NCI-H1436 (cell line): ENCODE measurements around the gene CYB561.
A peak's percentile ranks its signal among the peaks of the same experiment; 100 is the strongest.
"Not testable (repeated sequence)": the region's sequence is repeated elsewhere in the genome, so short reads cannot be mapped to it uniquely, and the experiment has no call there.

Experiments
- DNase-seq: peaks from one replicate; lab custom pipeline; 2025; lab: John Stamatoyannopoulos, UW

CYB561 gene

DNA sequence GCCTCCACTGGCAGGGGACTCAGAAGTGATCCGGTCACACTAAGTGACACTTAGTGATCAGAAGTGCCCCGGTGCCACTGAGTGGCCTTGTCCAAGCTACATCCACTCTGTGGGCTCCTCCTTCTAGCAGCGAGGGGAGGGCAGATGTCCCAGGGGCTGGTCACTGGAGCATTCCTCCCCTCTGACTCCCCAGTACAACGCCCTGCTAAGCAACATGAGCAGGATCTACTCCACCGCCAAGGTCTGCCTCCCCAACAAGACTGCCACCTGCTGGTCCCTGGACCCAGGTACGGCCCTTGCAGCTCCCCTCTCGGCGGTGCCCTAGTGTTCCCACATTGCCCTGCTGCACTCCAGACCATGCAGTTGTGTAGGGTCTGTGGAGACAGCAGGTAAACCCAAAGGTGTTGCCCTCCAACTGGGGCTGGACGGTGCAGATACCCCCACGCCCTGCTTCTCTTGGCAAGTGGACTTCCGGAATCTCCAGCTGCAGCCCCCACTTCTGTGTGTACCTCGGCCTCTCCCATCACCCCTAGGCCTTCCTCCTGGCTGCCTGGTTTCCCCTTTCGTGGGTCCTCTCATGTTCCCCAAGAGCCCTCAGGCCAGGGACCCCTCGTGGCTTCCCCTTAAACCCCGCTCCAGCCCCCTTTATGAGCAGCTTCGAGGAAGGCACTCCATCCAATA is 32.8 kb upstream of the CYB561 start:
- peak; percentile 79 for DNase-seq

DNA sequence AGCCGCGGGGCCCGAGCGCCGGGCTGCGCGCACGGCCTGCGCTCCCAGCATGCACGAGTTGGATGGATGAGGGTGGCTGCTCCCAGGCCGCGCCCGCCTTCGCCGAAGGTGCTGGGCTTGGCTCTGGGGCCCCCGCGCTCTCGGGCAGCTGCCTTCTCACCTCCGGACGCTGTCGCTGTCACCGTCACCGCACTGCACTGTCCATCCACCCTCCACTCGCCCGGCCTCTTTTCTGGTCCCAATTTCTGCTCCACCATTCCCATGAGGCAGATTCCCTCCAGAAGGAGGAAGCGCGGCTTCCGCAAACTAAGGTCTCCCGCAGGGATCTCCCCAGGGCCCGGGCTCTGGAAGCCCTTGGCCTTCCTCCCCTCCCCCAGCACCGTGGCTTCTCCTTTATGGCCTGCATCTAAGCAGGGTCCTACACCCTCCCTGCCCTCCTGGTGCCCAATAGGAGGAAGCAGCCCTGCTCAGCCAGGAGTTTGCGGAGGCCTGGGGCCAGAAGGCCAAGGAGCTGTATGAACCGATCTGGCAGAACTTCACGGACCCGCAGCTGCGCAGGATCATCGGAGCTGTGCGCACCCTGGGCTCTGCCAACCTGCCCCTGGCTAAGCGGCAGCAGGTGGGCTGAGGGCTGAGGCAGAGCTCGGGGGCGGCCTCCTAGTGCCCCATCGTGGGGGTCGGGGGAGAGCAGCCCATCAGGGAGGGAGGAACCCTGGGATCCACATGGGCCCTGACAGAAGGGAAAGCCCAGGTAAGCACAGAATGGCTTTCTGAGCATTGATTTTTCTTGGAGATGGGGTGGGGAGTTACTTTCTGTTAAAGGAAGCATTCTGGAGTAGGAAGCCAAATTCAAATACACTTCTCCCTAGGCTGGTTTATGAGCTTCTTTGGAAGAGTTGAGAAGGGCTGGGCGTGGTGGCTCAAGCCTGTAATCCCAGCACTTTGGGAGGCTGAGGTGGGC is 31.7 kb upstream of the CYB561 start:
- DNase-seq, result peak; percentile 63

DNA sequence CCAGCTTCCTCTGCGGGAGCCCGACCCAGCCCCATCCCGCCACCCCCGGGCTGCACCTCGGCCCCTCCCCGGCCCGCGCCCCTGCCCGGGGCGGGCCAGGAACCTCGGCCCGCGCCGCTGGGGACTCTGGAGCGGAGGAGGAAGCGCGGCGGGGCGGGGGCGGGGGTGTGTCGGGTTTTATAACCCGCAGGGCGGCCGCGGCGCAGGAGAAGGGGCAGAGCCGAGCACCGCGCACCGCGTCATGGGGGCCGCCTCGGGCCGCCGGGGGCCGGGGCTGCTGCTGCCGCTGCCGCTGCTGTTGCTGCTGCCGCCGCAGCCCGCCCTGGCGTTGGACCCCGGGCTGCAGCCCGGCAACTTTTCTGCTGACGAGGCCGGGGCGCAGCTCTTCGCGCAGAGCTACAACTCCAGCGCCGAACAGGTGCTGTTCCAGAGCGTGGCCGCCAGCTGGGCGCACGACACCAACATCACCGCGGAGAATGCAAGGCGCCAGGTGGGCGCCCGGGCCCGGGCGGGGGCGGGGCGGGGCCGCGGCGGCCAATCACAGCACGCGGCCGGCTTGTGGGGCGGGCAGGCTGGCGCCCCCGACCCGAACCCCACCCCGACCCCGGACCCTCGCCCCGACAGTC is 30.9 kb upstream of the CYB561 start, which contains the start of gene ACE:
TSS of gene ACE (plus strand) at position 208 of the 626 bp plus-strand sequence. CDS start at position 242, 34 bp downstream.
- DNase-seq, result peak; percentile 71

DNA sequence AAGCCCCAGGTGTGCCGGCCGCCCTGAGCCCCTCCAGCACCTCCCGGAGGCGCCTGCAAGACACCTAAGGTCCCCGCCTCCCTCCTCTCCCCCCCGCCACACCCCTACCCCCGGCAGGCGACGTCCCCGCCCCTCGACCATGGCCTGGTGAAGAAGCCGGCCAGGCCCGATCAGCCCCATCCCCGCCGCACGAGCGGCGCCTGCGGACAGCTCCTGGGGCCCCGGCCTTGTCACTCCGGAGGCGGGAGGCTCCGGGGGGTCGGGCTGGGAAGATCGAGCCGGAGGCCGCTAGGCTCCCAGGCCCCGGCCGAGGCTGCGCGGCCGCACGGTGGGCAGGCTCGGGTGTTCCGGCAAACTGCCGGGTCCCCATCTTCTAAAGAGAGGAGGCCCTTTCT is 30.4 kb upstream of the CYB561 start:
- peak; percentile 53 for DNase-seq

DNA sequence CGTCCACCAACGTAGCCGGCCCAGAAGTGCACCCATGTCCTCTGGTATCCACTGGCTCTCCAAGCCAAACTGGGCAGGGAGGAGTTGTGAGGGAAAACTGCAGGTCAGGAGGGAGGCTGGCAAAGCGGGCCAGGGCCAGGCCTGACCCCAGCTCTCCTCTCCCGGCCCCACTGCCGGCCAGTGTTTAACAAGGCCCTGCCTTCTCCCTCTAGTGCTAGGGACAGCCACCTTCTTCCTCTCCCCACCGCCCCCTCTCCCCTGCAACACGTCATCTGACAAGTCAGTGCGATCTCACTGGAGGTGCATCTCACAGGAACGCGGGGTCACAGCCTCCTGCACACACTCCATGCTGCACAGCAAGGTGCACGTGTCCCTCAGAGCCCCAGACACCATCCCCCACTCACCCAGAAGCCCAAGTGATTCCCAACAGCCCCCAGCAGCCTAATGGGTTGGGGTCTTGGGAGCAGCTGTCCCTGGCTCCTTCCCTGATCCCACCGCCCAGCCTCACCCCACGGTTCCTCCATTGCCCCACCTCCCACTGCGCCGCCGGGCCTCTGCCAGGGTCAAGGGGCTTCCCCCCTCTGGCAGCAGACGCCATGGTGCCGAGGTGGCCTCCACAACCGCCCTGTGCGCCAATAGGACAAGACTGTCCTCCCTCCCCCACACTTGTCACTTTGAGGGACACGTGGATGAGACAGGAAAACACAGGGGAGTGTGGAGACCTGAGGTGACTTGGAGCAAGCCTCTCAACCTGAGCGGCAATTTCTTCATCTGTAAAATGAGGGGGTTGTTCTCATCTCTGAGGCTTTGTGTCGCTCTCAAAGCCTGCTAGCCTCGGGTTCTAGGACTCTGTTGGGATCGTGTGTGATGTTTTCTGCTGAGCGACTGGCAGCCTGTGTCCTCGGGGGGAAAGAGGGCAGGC is 29.6 kb upstream of the CYB561 start:
- DNase-seq, result no peak

DNA sequence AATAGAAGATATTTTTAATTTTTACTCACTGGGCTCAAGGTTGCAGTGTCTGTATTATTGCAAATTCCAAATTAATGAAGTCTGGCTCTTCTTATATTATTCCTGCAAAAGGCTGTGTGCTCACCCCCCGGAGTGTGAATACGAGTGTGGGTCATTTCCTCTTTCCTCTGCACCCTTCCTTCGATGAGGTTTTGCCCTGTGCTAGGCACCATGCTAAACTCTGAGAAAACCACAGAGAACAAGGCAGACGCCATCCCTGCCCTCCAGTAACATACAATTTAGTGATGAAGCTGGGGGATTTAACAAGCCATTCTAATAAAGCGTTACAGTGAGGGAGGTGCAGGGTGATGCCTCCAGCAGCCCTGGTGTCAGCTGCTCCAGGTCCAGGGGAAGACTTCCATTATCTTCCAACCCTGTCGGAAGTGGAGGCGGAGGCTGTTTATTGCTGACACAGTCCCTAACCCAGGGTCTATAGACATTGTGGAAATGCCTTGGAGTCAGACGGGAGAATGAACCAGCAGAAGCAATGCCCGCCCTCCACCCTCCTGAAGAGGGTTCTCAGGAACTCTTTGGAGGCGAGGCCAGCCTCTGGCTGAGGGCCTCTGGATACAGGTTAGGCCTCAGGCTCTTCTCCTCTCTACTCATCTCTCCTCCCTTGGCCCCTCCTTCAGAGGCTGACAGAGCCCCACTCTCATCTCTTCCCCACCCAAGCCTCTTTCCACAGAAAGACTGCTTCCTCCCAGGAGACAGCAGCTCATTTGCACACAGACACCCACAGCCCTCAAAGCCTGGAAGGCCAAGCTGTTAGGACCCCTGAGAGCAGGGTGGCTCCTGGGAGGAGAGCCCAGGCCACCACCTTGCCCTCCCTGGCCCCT is 28.7 kb upstream of the CYB561 start:
- DNase-seq, result no peak

DNA sequence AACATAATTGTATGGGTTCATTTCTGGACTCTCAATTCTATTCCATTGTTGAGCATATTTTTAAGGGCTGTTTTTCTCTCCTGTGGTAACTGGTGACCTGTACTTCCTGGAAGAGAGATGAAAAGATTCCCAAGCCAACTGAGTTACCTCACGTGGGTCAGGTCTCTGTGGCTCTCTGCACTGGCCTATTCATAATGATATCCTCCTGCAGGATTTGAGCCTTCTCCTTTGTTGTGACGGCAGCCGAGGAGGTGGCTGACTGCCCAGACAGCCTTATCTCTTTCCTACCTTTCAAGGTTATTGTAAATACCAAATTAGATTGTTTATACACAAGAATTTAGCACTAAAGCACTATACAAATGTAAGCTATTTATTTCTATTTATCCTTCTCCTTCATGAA is 28.1 kb upstream of the CYB561 start:
- DNase-seq, result no peak

DNA sequence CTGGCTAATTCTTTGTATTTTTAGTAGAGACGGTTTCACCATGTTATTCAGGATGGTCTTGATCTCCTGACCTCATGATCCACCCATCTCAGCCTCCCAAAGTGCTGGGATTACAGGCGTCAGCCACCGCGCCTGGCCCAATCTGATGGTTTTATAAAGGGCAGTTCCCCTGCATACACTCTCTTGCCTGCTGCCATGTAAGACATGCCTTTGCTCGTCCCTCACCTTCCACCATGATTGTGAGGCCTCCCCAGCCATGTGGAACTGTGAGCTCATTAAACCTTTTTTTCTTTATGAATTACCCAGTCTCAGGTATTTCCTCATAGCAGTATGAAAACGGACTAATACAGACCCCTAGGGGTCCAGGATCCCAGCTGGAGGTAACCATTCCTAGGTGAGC is 22.0 kb upstream of the CYB561 start:
- not testable (repeated sequence) for DNase-seq

DNA sequence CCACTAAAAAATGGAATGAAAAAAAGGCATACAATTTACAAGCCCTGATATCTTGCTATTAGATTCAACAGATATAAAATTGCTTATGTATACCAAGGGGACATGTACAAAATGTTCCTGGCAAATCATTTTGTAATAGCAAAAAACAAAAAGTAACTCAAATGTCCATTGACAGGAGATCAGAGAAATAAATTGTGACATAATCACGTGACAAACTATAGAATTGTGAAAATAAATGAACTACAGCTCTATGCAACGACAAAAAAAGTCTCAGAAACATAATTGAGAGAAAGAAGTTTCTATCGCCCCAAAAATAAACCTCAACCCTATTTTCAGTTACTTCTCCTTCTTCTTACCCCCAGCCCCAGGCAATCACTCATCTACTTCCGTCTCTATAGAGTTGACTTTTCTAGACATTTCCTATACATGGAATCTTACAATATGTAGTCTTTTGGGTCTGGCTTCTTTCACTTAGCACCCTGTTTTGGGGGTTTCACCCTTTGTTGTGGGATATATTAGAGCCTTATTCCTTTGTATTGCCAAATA is 18.7 kb upstream of the CYB561 start:
- DNase-seq, result no peak

DNA sequence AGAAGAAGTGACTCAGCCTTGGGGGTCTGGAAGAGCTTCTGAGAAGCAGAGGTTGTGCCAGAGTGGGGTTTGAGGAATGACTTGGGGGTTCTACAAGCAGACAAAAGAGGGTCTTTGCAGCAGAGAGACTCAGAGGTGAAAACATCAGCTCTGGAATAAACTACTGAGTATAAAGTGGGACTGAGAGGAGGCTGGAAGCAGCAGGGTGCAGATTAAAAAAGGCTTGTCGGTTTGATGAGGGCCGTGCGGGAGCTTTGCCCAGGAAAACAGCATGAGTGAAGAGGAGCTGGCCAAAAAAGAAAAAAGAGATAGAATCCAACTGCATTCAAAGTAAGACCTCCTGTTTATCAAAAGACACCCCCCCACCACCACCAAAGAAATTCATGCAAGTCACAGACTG is 17.7 kb upstream of the CYB561 start:
- DNase-seq, result no peak

DNA sequence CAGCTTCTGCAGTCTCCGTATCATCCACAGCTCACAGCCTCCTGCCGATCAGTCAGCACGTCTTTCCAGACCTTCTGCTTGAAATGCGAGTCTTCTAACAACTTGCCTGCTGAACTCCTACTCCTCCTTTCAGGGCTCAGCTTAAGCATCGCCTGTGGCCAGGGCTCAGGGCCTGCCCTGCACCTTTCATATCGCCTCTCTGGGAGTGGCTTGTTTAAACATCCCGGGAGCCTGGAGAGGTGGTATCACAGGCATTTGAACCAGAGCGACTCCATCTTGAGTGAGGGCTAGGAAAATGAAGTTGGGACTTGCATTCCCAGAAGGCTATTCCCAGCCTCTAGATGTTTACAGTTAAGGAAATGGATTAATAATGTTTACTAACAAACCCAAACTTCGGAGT is 13.9 kb upstream of the CYB561 start:
- DNase-seq, result no peak

DNA sequence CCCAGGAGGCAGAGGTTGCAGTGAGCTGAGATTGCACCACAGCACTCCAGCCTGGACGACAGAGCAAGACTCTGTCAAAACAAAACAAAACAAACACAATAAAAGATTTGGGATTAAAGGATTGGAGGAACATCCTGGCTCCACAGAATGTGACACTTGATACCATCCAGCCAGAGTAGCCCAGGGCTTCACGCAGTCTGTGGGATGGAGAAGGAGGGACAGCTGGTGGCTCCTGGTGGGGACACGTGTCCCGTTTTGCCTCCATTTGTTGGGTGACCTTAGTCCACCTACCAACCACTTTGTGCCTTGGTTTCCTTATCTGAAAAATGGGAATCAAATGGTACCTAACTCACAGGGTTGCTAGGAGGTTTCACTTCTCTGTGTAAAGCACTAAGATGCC is 12.4 kb upstream of the CYB561 start:
- no peak for DNase-seq

DNA sequence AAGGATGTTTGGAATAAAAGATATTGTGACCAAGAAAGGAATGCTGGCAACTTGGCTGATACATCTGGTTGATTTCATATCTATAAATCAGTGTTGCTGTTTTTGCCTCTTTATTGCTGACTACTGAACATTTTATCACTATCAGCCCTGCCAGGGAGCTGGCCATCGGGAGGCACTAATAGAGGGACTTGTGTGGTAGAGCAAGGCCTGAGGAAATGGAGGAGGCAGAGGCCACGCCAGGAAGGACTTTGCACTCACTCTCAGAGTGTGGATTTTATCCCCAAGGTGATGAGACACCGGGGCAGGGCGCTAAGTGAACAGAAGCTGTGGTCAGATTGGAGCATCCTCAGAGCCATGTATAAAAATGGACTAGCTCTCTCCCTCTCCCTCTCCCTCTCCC is 9.3 kb upstream of the CYB561 start:
- DNase-seq, result no peak

DNA sequence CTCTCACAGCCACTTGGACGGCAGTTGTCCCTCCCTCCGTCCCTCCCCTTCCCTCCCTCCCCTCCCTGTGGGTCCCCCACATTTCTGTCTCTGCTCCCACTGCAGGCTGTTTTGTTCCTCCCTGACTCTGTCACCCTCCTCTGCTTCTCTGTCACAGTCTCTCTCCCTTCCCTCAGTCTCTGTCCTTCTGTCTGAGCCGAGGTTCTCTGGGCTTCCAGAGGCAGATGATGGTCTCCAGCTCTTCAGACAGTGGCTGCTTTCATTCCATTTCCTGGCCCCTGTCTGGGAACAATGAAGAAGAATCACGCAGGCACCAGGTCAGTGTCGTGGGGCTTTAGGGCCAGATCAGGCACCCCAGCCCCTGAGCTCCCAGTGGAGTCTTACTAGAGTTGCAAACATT is 8.8 kb upstream of the CYB561 start:
- no peak for DNase-seq

DNA sequence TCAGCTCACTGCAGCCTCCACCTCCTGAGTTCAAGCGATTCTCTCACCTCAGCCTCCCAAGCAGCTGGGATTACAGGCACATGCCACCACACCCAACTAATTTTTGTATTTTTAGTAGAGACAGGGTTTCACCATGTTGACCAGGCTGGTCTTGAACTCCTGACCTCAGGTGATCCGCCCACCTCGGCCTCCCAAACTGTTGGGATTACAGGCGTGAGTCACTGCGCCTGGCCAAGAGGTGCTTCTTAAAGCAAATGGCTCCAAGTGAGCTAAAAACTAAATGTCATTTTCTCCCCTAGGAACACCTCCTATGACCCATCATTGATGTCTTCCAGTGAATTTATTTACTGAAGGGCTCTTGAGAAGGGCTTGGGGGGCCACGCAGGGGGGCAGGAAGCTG is 8.3 kb upstream of the CYB561 start:
- DNase-seq, result not testable (repeated sequence)

DNA sequence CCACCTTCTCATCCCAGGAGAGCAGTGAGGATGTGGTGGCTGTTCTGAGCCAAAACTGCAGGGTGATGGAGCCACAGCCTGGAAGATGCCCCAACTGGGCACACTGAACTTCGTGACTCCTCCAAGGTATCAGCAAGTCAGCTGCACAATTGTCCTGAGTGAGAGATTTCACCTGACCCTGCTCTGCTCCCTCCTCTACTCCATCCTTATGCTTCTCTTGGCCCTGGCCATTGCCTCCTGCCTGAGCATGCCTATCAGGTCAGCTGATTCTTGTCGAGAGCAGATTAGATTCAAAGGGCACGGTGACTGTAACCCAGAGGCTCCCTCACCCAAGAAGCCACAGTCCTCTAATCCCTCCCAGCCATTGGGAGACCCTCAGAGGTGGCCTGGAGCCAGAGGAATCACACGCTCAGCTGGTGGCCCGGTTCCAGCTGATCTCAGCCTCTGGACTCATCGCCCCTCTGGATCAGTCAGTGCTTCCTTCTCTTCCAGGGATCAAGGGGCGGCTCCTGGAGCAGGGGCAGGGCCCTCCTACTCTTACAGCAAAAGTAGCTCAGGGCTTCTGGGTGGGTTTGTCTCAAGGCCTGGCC is 7.0 kb upstream of the CYB561 start:
- no peak for DNase-seq

DNA sequence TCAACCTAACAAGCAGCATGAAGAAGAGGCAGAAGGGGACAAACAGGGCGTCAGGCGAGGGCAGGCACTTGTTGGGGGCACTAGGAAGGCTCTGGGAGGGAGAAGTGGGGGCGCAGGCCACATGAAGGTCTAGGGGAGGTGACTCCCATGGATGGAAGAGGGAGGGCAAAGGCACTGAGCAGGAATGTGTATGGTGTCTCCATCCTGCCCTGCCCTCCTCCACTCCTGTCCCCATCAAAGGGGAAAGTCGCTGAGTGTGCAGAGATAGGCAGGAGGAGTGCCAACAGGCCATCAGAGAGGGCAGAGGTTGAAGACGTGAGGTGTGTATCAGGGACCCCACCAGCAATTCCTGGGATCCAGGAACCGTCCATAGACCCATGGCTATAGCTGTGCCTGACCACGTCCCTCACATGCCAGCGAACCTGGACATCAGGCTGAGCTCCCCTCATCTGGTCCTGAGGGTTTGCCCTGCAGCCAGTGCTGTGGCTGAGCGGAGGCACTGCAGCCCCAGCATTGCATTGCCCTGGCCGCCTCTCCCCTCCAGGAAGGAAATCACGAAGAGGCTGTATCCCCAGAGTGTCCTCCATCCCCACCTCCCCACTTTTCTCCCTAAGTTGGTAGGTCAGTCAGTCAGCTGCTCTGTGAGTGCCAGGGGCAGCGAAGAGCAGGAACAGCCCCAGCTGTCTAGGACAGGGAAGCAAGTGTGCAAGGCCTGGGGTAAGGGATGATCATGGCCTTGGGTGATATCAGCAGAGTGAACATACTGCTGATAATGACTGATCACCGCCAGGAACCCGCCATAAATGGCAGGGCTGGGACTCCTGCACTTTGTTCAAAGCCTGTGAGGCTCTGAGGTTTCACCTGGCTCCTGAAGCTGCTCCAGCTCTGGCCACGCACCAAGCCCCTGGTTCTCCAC is 6.2 kb upstream of the CYB561 start:
- no peak for DNase-seq

DNA sequence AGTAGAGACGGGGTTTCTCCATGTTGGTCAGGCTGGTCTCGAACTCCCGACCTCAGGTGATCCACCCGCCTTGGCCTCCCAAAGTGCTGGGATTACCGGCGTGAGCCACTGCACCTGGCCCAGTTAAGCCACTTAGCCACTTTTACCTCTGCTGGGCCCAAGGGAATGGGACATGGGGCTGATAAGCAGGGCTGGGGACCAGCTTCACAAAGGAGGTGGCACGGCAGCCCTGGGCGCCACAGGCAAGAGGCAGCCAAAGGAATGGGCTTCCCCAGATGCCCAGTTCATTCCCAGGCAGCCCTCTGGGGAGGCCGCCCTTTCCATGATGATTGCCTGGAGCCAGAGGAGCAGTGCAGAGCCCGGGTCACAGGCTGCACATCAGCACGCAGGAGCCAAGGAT is 5.0 kb upstream of the CYB561 start:
- no peak for DNase-seq

DNA sequence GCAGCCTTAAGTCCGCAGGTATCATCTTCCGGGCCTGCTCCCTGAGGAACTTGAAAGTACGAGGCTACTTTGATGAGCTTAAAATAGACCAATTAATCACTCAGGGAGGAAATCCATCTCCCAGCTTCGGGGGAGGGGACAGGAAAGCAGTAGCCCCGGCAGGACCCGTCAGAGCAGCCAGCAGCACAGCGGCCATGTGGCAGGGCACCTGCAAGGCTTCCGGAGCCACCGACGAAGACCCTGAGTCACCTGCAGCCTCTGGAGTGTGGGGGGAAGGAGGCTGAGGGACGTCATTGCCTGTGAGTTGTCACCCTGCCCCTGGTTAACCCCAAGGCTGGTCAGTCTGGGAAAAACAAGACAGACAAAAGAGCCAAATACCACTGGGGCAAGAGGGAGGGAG is 4.4 kb upstream of the CYB561 start:
- no peak for DNase-seq
